Spleen (tissue), 7 donors: Measurements from ENCODE around the gene BDH1.

Experiments used
- POLR2A ChIP-seq, 3 donors: fragments of 450-650 bp; IDR thresholded peaks; one replicate each; pipeline ENCODE4 v1.5.1; 2017; ENCODE audit warnings: antibody characterized with exemption in 3 of 3, mild to moderate bottlenecking in 1 of 3
- TF ChIP-seq, protein P1 (sequence below), 11 experiments: fragments of 200-600 bp in 7 of 11; fragments of 450-650 bp in 4 of 11; sonication (generic) in 4 of 11; IDR thresholded peaks in 8 of 11; conservative IDR thresholded peaks in 3 of 11; 1 replicate in 7 of 11; 2 replicates in 4 of 11; pipeline versions ENCODE4 v1.4.0 to v1.8.0; 2016 to 2021; ENCODE audit warnings: antibody characterized with exemption in 11 of 11, inconsistent platforms in 4 of 11, mild to moderate bottlenecking in 1 of 11
- donor health status: DM: no; HTN: no; CAD: no; lungs with moderate emphysema.
- donor health status: DM: no; HTN: no; CAD: no.
- donor health status: DM: no; HTN: no; CAD: no.

GRCh38 chr3:197592361-197593045 lies 36.7 kb upstream of the BDH1 start:
- TF ChIP-seq, protein P1, sequence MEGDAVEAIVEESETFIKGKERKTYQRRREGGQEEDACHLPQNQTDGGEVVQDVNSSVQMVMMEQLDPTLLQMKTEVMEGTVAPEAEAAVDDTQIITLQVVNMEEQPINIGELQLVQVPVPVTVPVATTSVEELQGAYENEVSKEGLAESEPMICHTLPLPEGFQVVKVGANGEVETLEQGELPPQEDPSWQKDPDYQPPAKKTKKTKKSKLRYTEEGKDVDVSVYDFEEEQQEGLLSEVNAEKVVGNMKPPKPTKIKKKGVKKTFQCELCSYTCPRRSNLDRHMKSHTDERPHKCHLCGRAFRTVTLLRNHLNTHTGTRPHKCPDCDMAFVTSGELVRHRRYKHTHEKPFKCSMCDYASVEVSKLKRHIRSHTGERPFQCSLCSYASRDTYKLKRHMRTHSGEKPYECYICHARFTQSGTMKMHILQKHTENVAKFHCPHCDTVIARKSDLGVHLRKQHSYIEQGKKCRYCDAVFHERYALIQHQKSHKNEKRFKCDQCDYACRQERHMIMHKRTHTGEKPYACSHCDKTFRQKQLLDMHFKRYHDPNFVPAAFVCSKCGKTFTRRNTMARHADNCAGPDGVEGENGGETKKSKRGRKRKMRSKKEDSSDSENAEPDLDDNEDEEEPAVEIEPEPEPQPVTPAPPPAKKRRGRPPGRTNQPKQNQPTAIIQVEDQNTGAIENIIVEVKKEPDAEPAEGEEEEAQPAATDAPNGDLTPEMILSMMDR (IDR thresholded peaks at IDR 0.05 in 8 of 11, conservative IDR thresholded peaks at IDR 0.05 in 3 of 11) = no peak
- no peak for TF ChIP-seq POLR2A (IDR thresholded peaks at IDR 0.05)
